ENCODE data around the gene TMEM212. TPM values are rescaled to one million over a fixed set of nuclear protein-coding genes. Genes with fewer than 3 reads are reported as not detected.

The TMEM212 gene
- total and polyA plus RNA-seq, 9 of the 15 experiments (the other 6 are each of a cell fraction or from before 2014, with no cell fraction given) = not detected

- TF ChIP-seq CTCF (IDR thresholded peaks at IDR 0.05 in 2 of 3, conservative IDR thresholded peaks at IDR 0.05 in 1 of 3; ENCODE audit: insufficient read depth in 2 of 3, low read depth in 1 of 3, low read length in 3 of 3) = no peak
- TF ChIP-seq NFE2 (IDR thresholded peaks at IDR 0.05; ENCODE audit: low read depth) = 0 out of 2 replicates have a peak, but pooled peaks have one; percentile 5
- TF ChIP-seq ZNF449 (CRISPR knock-in tag; IDR thresholded peaks at IDR 0.05) = no peak
- TF ChIP-seq ZBTB17 (CRISPR knock-in tag; IDR thresholded peaks at IDR 0.05) = 0 out of 2 replicates have a peak, but pooled peaks have one; percentile 28
- peak; percentile 70 for TF ChIP-seq HMBOX1 (IDR thresholded peaks at IDR 0.05)
- TF ChIP-seq THRB (CRISPR knock-in tag; conservative IDR thresholded peaks at IDR 0.05) = no peak
- TF ChIP-seq NFXL1 (CRISPR knock-in tag; IDR thresholded peaks at IDR 0.05) = no peak
- no peak for TF ChIP-seq FOXA3 (CRISPR knock-in tag; conservative IDR thresholded peaks at IDR 0.05 in 1 of 2, IDR thresholded peaks at IDR 0.05 in 1 of 2)
- TF ChIP-seq ZNF324 (CRISPR knock-in tag; IDR thresholded peaks at IDR 0.05) = 0 out of 2 replicates have a peak, but pooled peaks have one; percentile 7
- no peak for TF ChIP-seq CHD2 (IDR thresholded peaks at IDR 0.05; ENCODE audit: low read depth, low read length)
- no peak for TF ChIP-seq PPARD (CRISPR knock-in tag; IDR thresholded peaks at IDR 0.05)
- TF ChIP-seq LEF1 (IDR thresholded peaks at IDR 0.05) = peak; percentile 28; the same call in 1 of the 2 replicates
- TF ChIP-seq MCM3 (IDR thresholded peaks at IDR 0.05) = no peak
- TF ChIP-seq ESRRB (CRISPR knock-in tag; IDR thresholded peaks at IDR 0.05; ENCODE audit: borderline replicate concordance) = no peak
- TF ChIP-seq PML (IDR thresholded peaks at IDR 0.05; ENCODE audit: low read length) = peak; percentile 63; the same call in 1 of the 2 replicates
- no peak for TF ChIP-seq THAP12 (CRISPR knock-in tag; IDR thresholded peaks at IDR 0.05)
- peak; percentile 35; the same call in 1 of the 2 replicates for TF ChIP-seq JUND (IDR thresholded peaks at IDR 0.05; ENCODE audit: borderline replicate concordance, low read depth, low read length)
- TF ChIP-seq JUND (tag; IDR thresholded peaks at IDR 0.05; ENCODE audit: borderline replicate concordance, low read depth, low read length) = no peak
These were observed 28.5 kb downstream of the TMEM212 start (continued) for GRCh38 chr3:171871392-171872274.
